Vagina (tissue), 2 donors: ENCODE results near the gene RPP14. TPM values are rescaled to one million over a fixed set of nuclear protein-coding genes. Genes with fewer than 3 reads are reported as not detected.
"Not testable (repeated sequence)": the region's sequence is repeated elsewhere in the genome, so short reads cannot be mapped to it uniquely, and the experiment has no call there.

Experiments used
- DNase-seq, 2 donors: peaks; one replicate each; pipeline ENCODE4 v3.0.0-alpha.2; 2017; ENCODE audit errors: extremely low spot score in 2 of 2
- H3K27ac ChIP-seq: fragments of 200-600 bp; sonication (generic); one replicate; pipeline ENCODE4 v1.5.1; 2019
- H3K27me3 ChIP-seq: fragments of 200-600 bp; sonication (generic); one replicate; pipeline ENCODE4 v1.5.1; 2019
- H3K36me3 ChIP-seq, 2 donors: fragments of 200-600 bp; sonication (generic); one replicate each; pipeline ENCODE4 v1.5.1; 2017 to 2019
- H3K4me1 ChIP-seq: fragments of 200-600 bp; sonication (generic); one replicate; pipeline ENCODE4 v1.5.1; 2019
- H3K4me3 ChIP-seq, 2 donors: fragments of 200-600 bp; sonication (generic); 1 replicate in 1 of 2; 2 replicates in 1 of 2; pipeline ENCODE4 v1.5.1; 2016 to 2019
- H3K9me3 ChIP-seq: fragments of 200-600 bp; sonication (generic); one replicate; pipeline ENCODE4 v1.5.1; 2019
- POLR2A ChIP-seq, 2 donors: fragments of 450-650 bp; IDR thresholded peaks; one replicate each; pipeline ENCODE4 v1.6.1; 2017; ENCODE audit warnings: antibody characterized with exemption in 2 of 2, mild to moderate bottlenecking in 2 of 2, moderate library complexity in 2 of 2
- POLR2AphosphoS5 ChIP-seq, 2 donors: sonication (generic); formaldehyde crosslinking; IDR thresholded peaks; one replicate each; pipeline ENCODE4 v1.9.0; 2017; ENCODE audit warnings: antibody characterized with exemption in 2 of 2, mild to moderate bottlenecking in 2 of 2, low read depth in 1 of 2; ENCODE audit not compliant: insufficient read depth in 1 of 2
- intact Hi-C: fragments of 100-400 bp; cut with DNase I; formaldehyde crosslinking; loops from one replicate; pipeline ENCODE4 v1.15.1; 2023
- total RNA-seq: library from RNA; depleted of rRNA; stranded (reverse); fragments of >200 nt; gene quantifications from one replicate; pipeline ENCODE4 v1.2.3, GENCODE V29; 2016
- TF ChIP-seq, protein P1 (sequence below), 3 experiments: fragments of 450-650 bp in 2 of 3; fragments of 200-600 bp in 1 of 3; sonication (generic) in 1 of 3; IDR thresholded peaks; one replicate each; pipeline ENCODE4 v1.5.1; 2017 to 2019; ENCODE audit warnings: antibody characterized with exemption in 3 of 3, mild to moderate bottlenecking in 2 of 3, moderate library complexity in 2 of 3

The RPP14 gene
- total RNA-seq, 1 donor from 2014 or later, result 16.9 TPM

GRCh38 chr3:58270485-58270884, 35.6 kb upstream of the RPP14 start:
- Histone ChIP-seq H3K36me3 (peaks cover 0 to 19% of the 10 kb centered on the region in 2 donors), H3K4me3 (no peak overlapping the region), H3K9me3 (no peaks in the 10 kb centered on the region), H3K27ac (no peak overlapping the region), H3K4me1 (peaks cover 7% of the 10 kb centered on the region), H3K27me3 (no peaks in the 10 kb centered on the region)
- intact Hi-C loops, result no loop called here
- no peak for DNase-seq
- TF ChIP-seq, protein P1, sequence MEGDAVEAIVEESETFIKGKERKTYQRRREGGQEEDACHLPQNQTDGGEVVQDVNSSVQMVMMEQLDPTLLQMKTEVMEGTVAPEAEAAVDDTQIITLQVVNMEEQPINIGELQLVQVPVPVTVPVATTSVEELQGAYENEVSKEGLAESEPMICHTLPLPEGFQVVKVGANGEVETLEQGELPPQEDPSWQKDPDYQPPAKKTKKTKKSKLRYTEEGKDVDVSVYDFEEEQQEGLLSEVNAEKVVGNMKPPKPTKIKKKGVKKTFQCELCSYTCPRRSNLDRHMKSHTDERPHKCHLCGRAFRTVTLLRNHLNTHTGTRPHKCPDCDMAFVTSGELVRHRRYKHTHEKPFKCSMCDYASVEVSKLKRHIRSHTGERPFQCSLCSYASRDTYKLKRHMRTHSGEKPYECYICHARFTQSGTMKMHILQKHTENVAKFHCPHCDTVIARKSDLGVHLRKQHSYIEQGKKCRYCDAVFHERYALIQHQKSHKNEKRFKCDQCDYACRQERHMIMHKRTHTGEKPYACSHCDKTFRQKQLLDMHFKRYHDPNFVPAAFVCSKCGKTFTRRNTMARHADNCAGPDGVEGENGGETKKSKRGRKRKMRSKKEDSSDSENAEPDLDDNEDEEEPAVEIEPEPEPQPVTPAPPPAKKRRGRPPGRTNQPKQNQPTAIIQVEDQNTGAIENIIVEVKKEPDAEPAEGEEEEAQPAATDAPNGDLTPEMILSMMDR (IDR thresholded peaks at IDR 0.05), result no peak
- no peak for TF ChIP-seq POLR2A (IDR thresholded peaks at IDR 0.05)
- no peak for TF ChIP-seq POLR2AphosphoS5 (IDR thresholded peaks at IDR 0.05; ENCODE audit: insufficient read depth in 1 of 2, low read depth in 1 of 2)

- H3K36me3 ChIP-seq, result peaks cover 0 to 19% of the 10 kb centered on the region in 2 donors
- TF ChIP-seq, protein P1 (IDR thresholded peaks at IDR 0.05), result no peak
- TF ChIP-seq POLR2A (IDR thresholded peaks at IDR 0.05), result no peak
- TF ChIP-seq POLR2AphosphoS5 (IDR thresholded peaks at IDR 0.05; ENCODE audit: insufficient read depth in 1 of 2, low read depth in 1 of 2), result no peak
These were observed 34.0 kb upstream of the RPP14 start for GRCh38 chr3:58271901-58272501.

DNA sequence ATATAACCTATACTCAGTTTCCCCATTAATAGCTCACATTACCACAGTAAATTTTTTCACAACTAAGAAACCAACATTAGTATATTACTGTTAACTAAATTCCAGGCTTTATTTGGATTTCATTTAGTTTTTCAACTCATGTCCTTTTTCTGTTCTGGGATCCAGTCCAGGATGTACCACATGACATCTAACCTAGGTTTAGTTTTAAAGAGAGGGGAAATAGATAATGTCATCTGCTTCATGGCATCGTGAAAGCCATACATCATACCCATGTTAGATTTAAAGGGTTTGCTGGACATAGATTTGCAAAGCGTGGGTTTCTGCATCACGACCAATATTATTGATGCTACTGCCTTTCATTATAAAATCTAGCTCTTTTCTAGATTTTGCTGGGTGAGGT, 33.2 kb upstream of the RPP14 start:
- Histone ChIP-seq H3K36me3 (peaks cover 0 to 19% of the 10 kb centered on the region in 2 donors), H3K4me1 (peaks cover 7% of the 10 kb centered on the region), H3K27me3 (no peaks in the 10 kb centered on the region), H3K27ac (no peak overlapping the region), H3K4me3 (no peak overlapping the region), H3K9me3 (no peaks in the 10 kb centered on the region)
- intact Hi-C loops, result no loop called here
- DNase-seq, result no peak
- TF ChIP-seq, protein P1 (IDR thresholded peaks at IDR 0.05), result no peak
- no peak for TF ChIP-seq POLR2AphosphoS5 (IDR thresholded peaks at IDR 0.05; ENCODE audit: insufficient read depth in 1 of 2, low read depth in 1 of 2)
- TF ChIP-seq POLR2A (IDR thresholded peaks at IDR 0.05), result no peak

More at GRCh38 chr3:58271901-58272501, 34.0 kb upstream of the RPP14 start:
- Histone ChIP-seq H3K4me1 (peaks cover 7% of the 10 kb centered on the region), H3K9me3 (no peaks in the 10 kb centered on the region), H3K27ac (no peak overlapping the region), H3K4me3 (no peak overlapping the region), H3K27me3 (no peaks in the 10 kb centered on the region)
- intact Hi-C loops, result no loop called here
- DNase-seq, result no peak

- peaks cover 0 to 15% of the 10 kb centered on the region in 2 donors for H3K36me3 ChIP-seq
- H3K4me1 ChIP-seq, H3K9me3 ChIP-seq, DNase-seq, intact Hi-C loops, H3K27me3 ChIP-seq, H3K4me3 ChIP-seq, H3K27ac ChIP-seq: not testable (repeated sequence)
These were observed 32.7 kb upstream of the RPP14 start for GRCh38 chr3:58273362-58273761.

- H3K4me1 ChIP-seq, result peaks cover 7% of the 10 kb centered on the region
- no peaks in the 10 kb centered on the region for H3K9me3 ChIP-seq
- intact Hi-C loops, result no loop called here
- H3K4me3 ChIP-seq, result no peak overlapping the region
- no peaks in the 10 kb centered on the region for H3K27me3 ChIP-seq
- H3K36me3 ChIP-seq, result peaks cover 0 to 10% of the 10 kb centered on the region in 2 donors
- no peak overlapping the region for H3K27ac ChIP-seq
- no peak for DNase-seq
- TF ChIP-seq POLR2A (IDR thresholded peaks at IDR 0.05) (no peak), POLR2AphosphoS5 (IDR thresholded peaks at IDR 0.05; ENCODE audit: insufficient read depth in 1 of 2, low read depth in 1 of 2) (no peak)
- TF ChIP-seq, protein P1 (IDR thresholded peaks at IDR 0.05), result no peak
These were observed 31.9 kb upstream of the RPP14 start for GRCh38 chr3:58274027-58274614.
